OCI-M1 (cell line): ENCODE measurements around the gene HDAC1.
A peak's percentile ranks its signal among the peaks of the same experiment; 100 is the strongest.
"Not testable (repeated sequence)": the region's sequence is repeated elsewhere in the genome, so short reads cannot be mapped to it uniquely, and the experiment has no call there.

Experiments
- DNase-seq: peaks from one replicate; lab custom pipeline; 2025; lab: John Stamatoyannopoulos, UW

Gene HDAC1

DNA sequence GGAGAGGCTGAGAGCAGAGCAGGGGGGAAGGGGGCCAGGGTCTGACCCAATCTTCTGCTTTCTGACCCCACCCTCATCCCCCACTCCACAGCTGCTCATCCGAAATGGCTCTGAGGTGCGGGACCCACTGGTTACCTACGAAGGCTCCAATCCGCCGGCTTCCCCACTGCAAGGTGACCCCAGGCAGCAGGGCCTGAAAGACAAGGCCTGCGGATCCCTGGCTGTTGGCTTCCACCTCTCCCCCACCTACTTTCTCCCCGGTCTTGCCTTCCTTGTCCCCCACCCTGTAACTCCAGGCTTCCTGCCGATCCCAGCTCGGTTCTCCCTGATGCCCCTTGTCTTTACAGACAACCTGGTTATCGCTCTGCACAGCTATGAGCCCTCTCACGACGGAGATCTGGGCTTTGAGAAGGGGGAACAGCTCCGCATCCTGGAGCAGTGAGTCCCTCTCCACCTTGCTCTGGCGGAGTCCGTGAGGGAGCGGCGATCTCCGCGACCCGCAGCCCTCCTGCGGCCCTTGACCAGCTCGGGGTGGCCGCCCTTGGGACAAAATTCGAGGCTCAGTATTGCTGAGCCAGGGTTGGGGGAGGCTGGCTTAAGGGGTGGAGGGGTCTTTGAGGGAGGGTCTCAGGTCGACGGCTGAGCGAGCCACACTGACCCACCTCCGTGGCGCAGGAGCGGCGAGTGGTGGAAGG lies 17.1 kb upstream of the HDAC1 start:
- no peak for DNase-seq

DNA sequence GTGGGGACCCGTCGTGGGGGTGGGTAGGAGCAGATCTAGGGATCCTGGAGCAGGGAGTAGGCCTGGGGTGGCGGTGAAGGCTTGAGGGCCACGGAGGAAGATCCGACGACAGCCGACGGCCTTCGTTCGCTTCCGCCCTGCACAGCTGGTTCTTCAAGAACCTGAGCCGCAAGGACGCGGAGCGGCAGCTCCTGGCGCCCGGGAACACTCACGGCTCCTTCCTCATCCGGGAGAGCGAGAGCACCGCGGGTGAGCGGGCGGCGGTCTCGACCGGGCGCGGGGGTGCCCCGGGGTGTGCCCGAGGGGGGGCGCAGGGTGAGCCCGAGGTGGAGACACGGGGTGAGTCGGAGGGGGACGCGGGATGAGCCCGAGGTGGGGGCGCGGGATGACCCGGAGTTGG lies 16.5 kb upstream of the HDAC1 start:
- DNase-seq = no peak

DNA sequence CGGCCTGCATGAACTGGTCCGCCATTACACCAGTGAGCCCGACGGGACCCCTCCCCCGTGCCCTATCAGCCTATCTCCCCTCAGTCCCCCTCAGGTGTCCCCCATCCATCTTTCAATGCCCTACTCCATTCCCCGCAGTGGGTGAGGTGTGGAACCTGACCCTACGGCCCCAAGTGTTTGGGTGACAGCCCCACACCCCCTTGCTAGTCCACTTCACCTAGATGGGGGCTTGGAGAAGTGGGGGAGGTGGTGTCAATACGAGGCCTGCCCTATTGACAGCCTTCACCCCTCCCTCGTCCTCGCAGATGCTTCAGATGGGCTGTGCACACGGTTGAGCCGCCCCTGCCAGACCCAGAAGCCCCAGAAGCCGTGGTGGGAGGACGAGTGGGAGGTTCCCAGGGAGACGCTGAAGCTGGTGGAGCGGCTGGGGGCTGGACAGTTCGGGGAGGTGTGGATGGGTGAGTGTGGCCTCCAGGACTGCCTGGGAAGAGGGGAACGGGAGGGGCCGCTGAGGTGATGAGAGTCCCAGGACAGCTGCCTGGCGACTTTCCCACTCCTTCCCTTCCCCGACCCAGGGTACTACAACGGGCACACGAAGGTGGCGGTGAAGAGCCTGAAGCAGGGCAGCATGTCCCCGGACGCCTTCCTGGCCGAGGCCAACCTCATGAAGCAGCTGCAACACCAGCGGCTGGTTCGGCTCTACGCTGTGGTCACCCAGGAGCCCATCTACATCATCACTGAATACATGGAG lies 15.7 kb upstream of the HDAC1 start:
- DNase-seq = no peak

DNA sequence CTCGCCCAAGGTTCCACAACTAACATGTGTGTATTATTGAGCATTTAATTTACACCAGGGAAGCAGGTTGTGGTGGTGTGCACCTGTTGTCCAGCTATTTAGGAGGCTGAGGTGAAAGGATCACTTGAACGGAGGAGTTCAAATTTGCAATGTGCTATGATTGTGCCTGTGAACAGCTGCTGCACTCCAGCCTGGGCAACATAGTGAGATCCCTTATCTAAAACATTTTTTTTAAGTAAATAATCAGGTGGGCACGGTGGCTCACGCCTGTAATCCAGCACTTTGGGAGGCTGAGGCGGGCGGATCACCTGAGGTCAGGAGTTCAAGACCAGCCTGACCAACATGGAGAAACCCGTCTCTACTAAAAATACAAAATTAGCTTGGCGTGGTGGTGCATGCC lies 7.1 kb upstream of the HDAC1 start:
- DNase-seq = not testable (repeated sequence)

DNA sequence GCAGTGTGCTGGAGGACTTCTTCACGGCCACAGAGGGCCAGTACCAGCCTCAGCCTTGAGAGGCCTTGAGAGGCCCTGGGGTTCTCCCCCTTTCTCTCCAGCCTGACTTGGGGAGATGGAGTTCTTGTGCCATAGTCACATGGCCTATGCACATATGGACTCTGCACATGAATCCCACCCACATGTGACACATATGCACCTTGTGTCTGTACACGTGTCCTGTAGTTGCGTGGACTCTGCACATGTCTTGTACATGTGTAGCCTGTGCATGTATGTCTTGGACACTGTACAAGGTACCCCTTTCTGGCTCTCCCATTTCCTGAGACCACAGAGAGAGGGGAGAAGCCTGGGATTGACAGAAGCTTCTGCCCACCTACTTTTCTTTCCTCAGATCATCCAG lies 6.2 kb upstream of the HDAC1 start:
- DNase-seq = no peak

DNA sequence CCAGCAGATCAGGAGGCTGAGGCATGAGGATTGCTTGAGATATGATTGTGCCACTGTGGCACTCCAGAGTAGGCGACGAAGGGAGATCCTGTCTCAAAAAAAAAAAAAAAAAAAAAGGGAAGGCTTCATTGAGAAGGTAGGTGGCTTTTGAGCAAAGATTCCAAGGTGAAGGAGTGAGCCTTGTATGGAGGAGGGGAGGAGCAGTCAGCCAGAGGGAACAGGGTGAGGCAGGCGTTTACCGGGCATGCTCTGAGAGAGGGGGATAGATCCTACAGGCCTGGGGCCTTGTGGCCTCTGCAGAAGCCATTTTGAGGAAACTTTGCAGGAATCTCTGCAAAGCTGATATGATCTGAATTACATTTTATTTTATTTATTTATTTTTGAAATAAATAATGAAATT lies 5.1 kb upstream of the HDAC1 start:
- no peak for DNase-seq

DNA sequence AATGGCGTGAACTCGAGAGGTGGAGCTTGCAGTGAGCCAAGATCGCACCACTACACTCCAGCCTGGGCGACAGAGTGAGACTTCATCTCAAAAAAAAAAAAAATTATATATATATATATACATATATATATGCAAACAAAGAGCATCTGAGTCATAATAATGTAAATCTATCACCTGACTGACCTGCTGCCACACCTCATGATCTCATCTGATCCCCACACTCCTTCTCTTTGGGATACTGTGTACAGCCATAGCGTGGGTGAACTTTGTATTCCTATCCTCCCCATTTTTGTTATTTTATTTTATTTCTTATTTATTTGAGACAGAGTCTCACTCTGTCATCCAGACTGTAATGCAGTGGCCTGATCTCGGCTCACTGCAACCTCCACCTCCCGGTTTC lies 2.6 kb upstream of the HDAC1 start:
- no peak for DNase-seq

DNA sequence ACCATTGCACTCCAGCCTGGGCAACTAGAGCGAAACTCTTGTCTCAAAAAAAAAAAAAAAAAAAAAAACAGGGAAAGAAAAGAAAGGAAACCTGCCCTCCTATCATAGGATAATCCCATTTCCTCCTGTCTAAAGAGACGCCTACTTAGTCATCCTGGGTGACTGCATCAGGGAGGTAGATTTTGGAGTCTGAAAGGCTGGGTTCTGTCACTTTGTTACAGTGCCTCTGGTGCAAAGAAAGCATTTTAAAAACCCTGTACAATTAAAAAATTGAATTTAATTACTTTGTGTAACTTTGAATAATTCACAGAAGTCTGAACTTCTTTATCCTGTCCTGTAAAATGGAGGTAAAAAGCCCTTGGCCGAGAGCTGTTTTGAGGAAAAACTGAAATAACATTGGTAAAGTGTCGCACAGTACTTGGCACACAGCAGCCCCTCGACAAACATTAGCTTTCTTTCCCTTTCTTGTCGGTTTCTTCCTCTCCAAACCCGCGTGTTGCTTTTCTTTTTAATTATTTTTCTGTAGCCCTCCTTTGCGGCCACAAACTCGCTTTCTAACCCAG lies 657 bp upstream of the HDAC1 start:
- DNase-seq = peak; percentile 55

DNA sequence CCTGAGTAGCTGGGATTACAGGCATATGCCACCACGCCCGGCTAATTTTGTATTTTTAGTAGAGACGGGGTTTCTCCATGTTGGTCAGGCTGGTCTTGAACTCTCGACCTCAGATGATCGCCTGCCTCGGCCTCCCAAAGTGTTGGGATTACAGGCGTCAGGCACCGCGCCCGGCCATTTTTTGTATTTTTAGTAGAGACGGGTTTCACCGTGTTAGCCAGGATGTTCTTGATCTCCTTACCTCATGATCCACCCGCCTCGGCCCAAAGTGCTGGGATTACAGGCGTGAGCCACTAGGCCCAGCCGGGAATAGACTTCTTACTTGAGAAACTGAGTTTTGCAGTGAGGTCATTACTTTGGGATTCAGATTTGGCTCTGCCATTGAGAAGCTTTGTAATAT lies 6.3 kb downstream of the HDAC1 start:
- not testable (repeated sequence) for DNase-seq

DNA sequence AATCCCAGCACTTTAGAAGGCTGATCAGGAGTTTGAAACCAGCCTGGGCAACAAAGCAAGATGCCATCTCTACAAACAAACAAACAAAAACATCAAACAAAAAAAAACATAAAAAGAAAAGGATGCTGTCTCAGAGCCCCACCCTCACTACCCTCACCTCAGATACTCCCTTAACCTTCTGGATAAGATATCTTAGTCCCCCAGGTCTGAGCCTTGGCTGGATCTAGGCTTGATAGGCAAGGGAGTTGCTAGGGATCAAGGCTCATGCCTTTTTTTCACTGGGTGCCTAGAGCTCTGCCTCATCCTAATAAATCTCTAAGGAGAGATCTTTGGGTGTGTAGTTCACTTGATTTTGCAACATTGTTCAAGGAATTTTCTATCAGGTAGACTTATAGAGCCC lies 7.4 kb downstream of the HDAC1 start:
- DNase-seq = no peak

DNA sequence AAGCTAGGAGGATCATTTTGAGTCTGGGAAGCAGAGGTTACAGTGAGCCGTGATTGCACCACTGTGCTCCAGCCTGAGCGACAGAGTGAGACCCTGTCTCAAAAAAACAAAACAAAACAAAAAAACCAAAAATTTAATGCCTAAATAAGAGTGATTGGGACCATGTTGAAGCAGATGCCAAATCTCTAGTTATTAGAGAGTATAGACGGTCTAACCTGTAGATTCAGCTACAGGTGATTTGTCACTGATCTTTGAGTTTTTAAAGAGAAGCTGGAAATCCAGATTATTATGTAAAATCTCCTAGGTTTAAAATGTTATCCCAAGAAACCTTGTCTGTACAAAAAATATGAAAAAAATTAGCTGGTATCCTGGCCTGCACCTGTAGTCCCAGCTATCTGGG lies 11.5 kb downstream of the HDAC1 start:
- DNase-seq = no peak

DNA sequence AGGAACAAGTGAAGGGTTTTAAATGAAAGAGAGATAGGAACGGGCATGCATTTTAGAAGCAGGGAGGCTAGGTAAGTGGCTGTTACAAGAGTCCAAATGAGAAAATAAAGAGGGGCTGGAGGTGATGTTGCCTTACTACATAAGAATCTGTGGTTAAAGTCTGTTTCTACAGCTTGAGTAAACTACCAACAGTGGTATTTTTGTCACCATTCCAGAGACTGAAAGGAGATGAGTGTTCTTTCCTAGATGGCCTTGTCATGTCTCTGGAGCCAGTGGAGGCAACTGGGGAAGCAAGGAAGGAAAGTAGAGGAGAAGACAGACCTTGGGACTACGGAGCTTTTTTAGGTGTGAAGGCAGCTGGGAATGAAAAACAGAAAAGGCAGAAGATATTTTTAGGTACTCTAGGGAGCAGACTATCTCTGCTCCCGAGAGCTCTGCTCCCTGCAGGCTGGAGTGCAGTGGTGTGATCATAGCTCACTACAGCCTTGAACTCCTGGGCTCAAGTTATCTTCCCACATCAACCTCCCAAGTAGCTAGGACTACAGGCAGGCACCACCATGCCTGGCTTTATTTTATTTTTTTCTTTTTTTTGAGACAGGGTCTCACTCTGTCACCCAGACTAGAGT lies 12.2 kb downstream of the HDAC1 start:
- DNase-seq = no peak

DNA sequence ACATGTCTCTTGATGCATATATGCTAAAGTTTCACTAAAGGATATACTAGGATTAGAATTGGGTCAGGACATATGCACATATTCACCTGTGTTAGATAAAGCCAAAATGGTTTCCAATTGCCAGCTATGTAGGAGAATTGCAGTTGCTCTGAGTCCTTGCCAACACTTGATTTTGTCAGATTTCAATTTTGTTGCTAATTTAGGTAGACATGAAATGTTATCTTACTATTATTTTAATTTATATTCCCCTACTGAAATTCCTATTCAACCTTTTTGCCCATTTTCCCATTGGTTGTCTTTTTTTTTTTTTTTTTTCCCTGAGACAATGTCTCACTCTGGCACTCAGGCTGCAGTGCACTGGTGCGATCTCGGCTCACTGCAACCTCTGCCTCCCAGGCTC lies 13.4 kb downstream of the HDAC1 start:
- no peak for DNase-seq

DNA sequence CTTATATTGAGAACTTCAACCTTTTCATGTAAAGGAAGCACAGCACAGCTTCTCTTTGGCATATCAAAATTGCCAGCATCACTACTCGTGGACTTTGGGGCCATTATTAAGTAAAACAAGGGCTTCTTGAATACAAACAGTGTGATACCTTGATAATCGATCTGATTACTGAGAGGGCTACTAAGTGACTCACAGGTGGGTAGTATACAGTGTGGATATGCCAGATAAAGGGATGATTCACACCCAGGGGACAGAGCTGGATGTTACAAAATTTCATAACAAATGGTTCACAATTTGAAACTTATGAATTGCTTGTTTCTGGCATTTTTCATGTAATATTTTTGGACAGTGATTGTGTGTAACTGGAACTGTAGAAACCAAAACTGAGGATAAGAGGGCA lies 15.4 kb downstream of the HDAC1 start:
- no peak for DNase-seq

DNA sequence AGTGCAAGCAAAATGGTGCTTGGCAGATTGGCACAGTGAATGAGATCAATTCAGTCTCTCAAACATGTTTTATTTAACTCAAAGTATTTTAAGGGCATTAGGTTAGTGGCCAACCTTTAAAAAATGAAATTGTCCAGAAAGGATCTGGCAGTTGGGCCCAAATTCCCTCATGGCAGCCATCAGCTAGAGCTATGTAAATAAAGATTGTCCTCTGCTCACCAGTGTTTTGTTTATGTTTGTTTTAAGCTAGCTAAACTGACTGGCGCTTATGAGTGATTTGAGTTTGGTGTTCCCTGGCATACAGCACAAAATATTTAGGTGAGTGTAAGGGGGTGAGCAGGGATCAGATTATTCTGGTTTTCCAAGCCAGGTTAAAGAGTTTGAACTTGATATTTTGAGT lies 18.1 kb downstream of the HDAC1 start:
- DNase-seq = no peak

DNA sequence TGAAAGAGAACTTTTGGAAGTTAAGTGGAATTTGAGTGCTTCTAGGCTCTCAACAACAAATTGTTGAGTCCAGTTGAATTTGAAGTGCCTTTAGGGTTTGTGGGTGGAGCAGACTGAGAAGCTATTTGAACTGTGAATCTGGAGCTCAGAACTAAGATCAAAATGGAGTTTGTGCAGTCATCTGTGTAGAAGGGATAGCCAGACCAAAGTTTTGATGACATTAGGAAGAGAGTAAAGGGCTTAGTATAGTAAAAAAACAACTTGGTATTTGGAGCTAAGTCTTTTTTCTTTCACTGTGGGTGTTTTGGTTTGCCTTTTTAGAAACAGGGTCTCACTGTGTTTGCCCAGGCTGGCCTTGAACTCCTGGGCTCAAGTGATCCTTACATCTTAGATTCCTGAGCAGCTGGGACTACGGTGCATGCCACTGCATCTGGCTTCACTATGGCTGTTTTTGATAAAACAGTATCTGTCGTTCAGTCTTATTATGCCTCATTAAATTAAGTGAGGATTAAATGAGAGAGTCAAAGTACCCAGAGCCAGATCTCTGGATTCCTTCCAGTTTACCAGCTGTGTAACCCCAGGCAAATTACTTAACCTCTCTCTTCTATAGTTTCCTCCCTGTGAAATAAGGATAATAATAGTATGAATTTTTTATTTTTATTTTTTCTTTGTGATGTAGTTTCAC lies 20.0 kb downstream of the HDAC1 start:
- DNase-seq = no peak

DNA sequence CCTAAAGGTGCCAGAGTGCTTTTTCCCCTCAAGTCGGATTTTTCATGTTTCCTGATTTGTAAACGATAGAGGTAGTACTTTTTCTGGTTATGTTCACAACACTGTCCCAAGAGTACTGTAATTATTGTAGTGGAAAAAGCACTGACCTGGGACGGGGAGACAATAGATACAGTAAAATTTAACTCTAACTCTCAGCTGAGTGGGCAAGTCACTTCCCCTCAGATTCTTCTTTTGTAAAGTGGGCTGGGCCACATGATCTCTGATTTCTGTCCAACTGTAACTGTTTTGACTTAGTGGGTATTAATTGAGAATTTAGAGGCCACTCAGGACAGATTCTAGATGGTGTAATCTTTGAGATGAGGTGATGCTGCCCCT lies 25.0 kb downstream of the HDAC1 start:
- no peak for DNase-seq

DNA sequence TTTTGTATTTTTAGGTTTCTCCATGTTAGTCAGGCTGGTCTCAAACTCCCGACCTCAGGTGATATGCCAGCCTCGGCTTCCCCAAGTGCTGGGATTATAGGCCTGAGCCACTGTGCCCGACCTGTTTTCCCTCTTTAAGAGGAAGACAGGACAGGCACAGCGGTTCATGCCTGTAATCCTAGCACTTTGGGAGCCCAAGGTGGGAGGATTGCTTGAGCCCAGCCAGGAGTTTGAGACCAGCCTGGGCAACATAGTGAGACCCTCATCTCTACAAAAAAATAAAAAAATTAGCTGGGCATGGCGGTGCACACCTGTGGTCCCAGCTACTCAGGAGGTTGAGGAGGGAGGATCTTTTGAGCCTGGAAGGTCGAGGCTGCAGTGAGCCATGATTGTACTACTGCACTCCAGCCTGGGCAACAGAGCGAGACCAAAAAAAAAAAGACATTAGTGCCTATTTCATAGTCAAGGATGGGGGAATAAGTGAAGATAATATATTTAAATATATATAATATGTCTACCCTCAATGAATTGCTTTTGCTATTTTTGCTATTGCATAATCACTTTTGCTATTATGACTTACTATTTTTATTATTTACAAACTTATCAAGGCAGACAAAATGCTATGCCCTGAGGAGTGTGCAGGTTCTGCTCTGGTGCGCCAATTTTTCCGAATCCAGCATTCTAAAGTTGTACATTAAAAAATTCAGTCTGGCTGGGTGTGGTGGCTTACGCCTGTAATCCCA lies 26.4 kb downstream of the HDAC1 start:
- DNase-seq = no peak

DNA sequence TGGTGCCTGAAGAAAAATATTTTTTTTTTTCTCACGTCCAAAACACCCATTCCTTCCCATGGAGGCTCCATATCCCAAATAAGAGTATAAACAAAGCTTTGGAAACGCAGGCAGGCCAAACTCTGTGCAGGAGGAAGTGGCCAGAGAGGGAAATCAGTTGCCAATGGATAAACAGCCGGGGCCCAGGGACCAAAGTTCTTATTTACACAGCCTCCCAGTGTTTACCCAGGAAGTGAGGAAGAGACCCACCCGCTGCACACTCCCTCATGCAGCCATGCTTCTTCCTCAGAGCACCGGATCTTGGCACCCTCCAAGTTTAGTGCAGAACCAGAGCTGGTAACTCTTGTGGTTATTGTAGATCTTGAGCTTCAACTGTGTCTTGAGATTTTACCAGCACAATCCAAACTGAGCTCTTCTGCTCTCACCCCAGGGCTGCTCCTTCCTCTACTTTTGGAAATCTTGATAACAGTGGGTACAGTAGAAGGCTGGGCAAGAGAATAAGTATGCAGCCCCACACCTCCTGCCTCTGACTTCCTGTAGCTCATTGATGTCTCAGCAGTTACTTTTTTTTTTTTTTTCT lies 29.9 kb downstream of the HDAC1 start:
- no peak for DNase-seq

DNA sequence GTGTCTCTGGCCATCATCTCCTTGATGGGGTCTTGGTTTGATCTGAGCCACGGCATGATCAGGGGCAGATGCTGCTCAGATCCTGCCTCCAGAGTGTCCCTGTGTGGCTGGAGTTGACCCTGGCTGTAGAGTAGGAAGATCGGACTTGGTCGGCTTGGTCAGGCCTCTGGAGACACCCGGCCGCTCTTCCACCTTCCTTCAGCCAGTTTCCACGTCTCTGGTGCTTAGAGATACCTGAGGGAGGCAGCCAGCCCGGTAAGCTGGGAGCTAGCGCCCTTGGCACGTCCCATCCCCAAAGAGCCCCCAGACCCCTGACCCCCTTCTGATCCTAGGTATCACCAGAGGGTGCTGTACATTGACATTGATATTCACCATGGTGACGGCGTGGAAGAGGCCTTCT lies 35.3 kb downstream of the HDAC1 start:
- no peak for DNase-seq

DNA sequence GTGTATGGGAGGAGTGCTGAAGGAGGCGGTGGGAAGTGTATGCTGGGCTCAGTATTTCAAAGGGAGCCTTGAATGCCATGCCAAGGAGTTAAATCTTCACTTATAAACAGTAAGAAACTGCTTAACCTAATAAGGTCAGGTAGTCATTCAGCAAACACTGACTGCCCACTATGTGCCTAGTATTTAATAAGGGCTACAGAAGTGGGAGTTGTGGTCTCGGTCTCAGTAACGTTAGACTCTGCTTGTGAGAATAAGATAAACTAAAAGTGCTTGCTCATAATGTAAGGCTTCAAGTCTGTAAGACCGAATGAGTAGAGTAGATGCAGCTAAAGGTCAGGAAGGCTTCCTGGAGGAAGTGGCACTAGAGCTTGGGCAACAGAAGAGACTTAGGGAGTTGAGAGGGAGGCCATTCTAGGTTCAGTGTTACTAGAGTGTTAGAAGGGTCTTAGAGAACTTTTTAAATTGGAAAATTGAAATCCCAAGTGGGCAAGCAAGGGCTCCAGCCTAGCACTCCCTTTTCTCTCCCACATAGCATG lies 38.1 kb downstream of the HDAC1 start:
- DNase-seq = no peak
